SK-N-SH (cell line): Measurements from ENCODE around the gene CAPN3. TPM values are rescaled to one million over a fixed set of nuclear protein-coding genes. Genes with fewer than 3 reads are reported as not detected.

ENCODE experiments used
- CTCF ChIA-PET: fragments of 300-600, 350-600 bp; formaldehyde crosslinking; extraction: SDS; loops from one replicate; lab custom pipeline; 2021; lab: Yijun Ruan, JAX
- POLR2A ChIA-PET: fragments of 350-600 bp; sonication (Branson Sonifier 250); formaldehyde crosslinking; extraction: SDS; loops from one replicate; lab custom pipeline; 2020; ENCODE audit warnings: antibody characterized with exemption, inconsistent platforms; lab: Yijun Ruan, JAX
- DNase-seq: peaks from one replicate; pipeline ENCODE4 v3.0.0; 2012
- H2AFZ ChIP-seq: fragments of 200-600 bp; sonication (generic); 2 replicates; pipeline ENCODE4 v1.8.1; 2016; ENCODE audit warnings: antibody characterized with exemption, mild to moderate bottlenecking, low read depth
- H3F3A ChIP-seq: fragments of 200-600 bp; sonication (generic); replicated peaks from 2 replicates; pipeline ENCODE3; 2016; ENCODE audit warnings: antibody characterized with exemption, mild to moderate bottlenecking; ENCODE audit not compliant: insufficient read depth
- H3K27ac ChIP-seq, 2 experiments: fragments of 200-500 bp in 1 of 2; fragments of 200-600 bp in 1 of 2; sonication (Bioruptor generic) in 1 of 2; sonication (generic), shearing (Covaris generic) in 1 of 2; 2 replicates each; pipeline versions ENCODE4 v1.5.1 to v1.6.1; 2014 to 2016; ENCODE audit warnings: low read depth in 2 of 2, inconsistent platforms in 1 of 2, low read length in 1 of 2, mild to moderate bottlenecking in 1 of 2, mixed read lengths in 1 of 2
- H3K27me3 ChIP-seq: fragments of 200-600 bp; sonication (generic), shearing (Covaris generic); 2 replicates; pipeline ENCODE4 v1.6.1; 2016; ENCODE audit warnings: mixed run types; ENCODE audit not compliant: insufficient read depth
- H3K36me3 ChIP-seq, 2 experiments: fragments of 200-500 bp in 1 of 2; fragments of 200-600 bp in 1 of 2; sonication (Bioruptor generic) in 1 of 2; sonication (generic) in 1 of 2; replicated peaks in 1 of 2; 2 replicates each; pipeline versions ENCODE3 to v1.5.1; 2014 to 2016; ENCODE audit warnings: low read length in 1 of 2, mild to moderate bottlenecking in 1 of 2; ENCODE audit not compliant: insufficient read depth in 2 of 2, control insufficient read depth in 1 of 2
- H3K4me1 ChIP-seq, 2 experiments: fragments of 200-500 bp in 1 of 2; fragments of 200-600 bp in 1 of 2; sonication (Bioruptor generic) in 1 of 2; sonication (generic), shearing (Covaris generic) in 1 of 2; 2 replicates each; pipeline versions ENCODE4 v1.5.1 to v1.6.1; 2014 to 2016; ENCODE audit warnings: low read depth in 1 of 2, low read length in 1 of 2, mixed run types in 1 of 2; ENCODE audit not compliant: insufficient read depth in 2 of 2, control insufficient read depth in 1 of 2
- H3K4me2 ChIP-seq: fragments of 200-600 bp; sonication (generic), shearing (Covaris generic); 2 replicates; pipeline ENCODE4 v1.6.1; 2017; ENCODE audit warnings: mixed run types
- H3K4me3 ChIP-seq, 2 experiments: fragments of 200-500 bp in 1 of 2; fragments of 200-600 bp in 1 of 2; sonication (Bioruptor generic) in 1 of 2; sonication (generic), shearing (Covaris generic) in 1 of 2; 2 replicates each; pipeline versions ENCODE4 v1.5.1 to v1.8.1; 2014 to 2016; ENCODE audit warnings: low read depth in 2 of 2, inconsistent platforms in 1 of 2, low read length in 1 of 2, mild to moderate bottlenecking in 1 of 2, mixed read lengths in 1 of 2, moderate library complexity in 1 of 2
- H3K79me2 ChIP-seq: fragments of 200-600 bp; sonication (generic); 2 replicates; pipeline ENCODE4 v1.8.1; 2017; ENCODE audit warnings: mild to moderate bottlenecking; ENCODE audit not compliant: insufficient read depth
- H3K9ac ChIP-seq: fragments of 200-600 bp; sonication (generic); 2 replicates; pipeline ENCODE4 v1.6.1; 2017; ENCODE audit warnings: mixed run types
- H3K9me2 ChIP-seq: fragments of 200-600 bp; sonication (generic); 2 replicates; pipeline ENCODE4 v1.6.1; 2017; ENCODE audit warnings: mixed run types
- H3K9me3 ChIP-seq: fragments of 200-600 bp; sonication (generic); 2 replicates; pipeline ENCODE4 v1.6.1; 2017; ENCODE audit warnings: mixed run types, mild to moderate bottlenecking, moderate library complexity
- H4K20me1 ChIP-seq: fragments of 200-600 bp; sonication (generic); 2 replicates; pipeline ENCODE4 v1.6.1; 2017; ENCODE audit warnings: mild to moderate bottlenecking, mixed run types; ENCODE audit not compliant: insufficient read depth
- CTCF ChIP-seq: fragments of 200-600 bp; sonication (generic); IDR thresholded peaks from 2 replicates; pipeline ENCODE4 v1.6.1; 2017; ENCODE audit warnings: antibody characterized with exemption, mild to moderate bottlenecking, moderate library complexity
- ELF1 ChIP-seq: IDR thresholded peaks from 2 replicates; pipeline ENCODE4 v1.4.0; 2012
- EP300 ChIP-seq, 2 experiments: IDR thresholded peaks; 2 replicates each; pipeline versions ENCODE4 v1.4.0 to v1.6.1; 2012; ENCODE audit warnings: borderline replicate concordance in 1 of 2, low read depth in 1 of 2, low read length in 1 of 2
- FOSL2 ChIP-seq: IDR thresholded peaks from 2 replicates; pipeline ENCODE4 v1.4.0; 2012; ENCODE audit warnings: low read depth, mild to moderate bottlenecking, moderate library complexity, borderline replicate concordance
- GABPA ChIP-seq: IDR thresholded peaks from 2 replicates; pipeline ENCODE4 v1.4.0; 2012; ENCODE audit warnings: low read depth, mild to moderate bottlenecking
- GATA2 ChIP-seq: sonication (generic); formaldehyde crosslinking; IDR thresholded peaks from 2 replicates; pipeline ENCODE4 v1.5.0; 2020; ENCODE audit warnings: mild to moderate bottlenecking, missing genetic modification reagents
- JUND ChIP-seq: IDR thresholded peaks from 2 replicates; pipeline ENCODE4 v1.4.0; 2012
- MAX ChIP-seq: IDR thresholded peaks from 2 replicates; pipeline ENCODE4 v1.4.0; 2012; ENCODE audit warnings: low read depth
- MEF2A ChIP-seq: IDR thresholded peaks from 2 replicates; pipeline ENCODE4 v1.4.0; 2012; ENCODE audit warnings: low read depth, borderline replicate concordance
- NFIC ChIP-seq: IDR thresholded peaks from 2 replicates; pipeline ENCODE4 v1.4.0; 2012; ENCODE audit warnings: borderline replicate concordance
- NRF1 ChIP-seq: IDR thresholded peaks from 2 replicates; pipeline ENCODE4 v1.6.1; 2012; ENCODE audit warnings: low read depth, mild to moderate bottlenecking, low read length
- RCOR1 ChIP-seq: fragments of 150-350 bp; IDR thresholded peaks from 2 replicates; pipeline ENCODE4 v1.6.1; 2017; ENCODE audit warnings: antibody characterized with exemption, low read length
- RFX5 ChIP-seq: IDR thresholded peaks from 2 replicates; pipeline ENCODE4 v1.6.1; 2012; ENCODE audit warnings: mild to moderate bottlenecking, improper control_type of control experiment, low read length
- RXRA ChIP-seq: IDR thresholded peaks from 2 replicates; pipeline ENCODE4 v1.4.0; 2012; ENCODE audit warnings: low read depth, mild to moderate bottlenecking, borderline replicate concordance
- SIN3A ChIP-seq: IDR thresholded peaks from 2 replicates; pipeline ENCODE4 v1.6.1; 2012; ENCODE audit warnings: low read depth, mild to moderate bottlenecking, low read length, moderate library complexity, borderline replicate concordance
- SMC3 ChIP-seq: IDR thresholded peaks from 2 replicates; pipeline ENCODE4 v1.6.1; 2012; ENCODE audit warnings: low read depth, low read length, improper control_type of control experiment
- TAF1 ChIP-seq: IDR thresholded peaks from 2 replicates; pipeline ENCODE4 v1.6.1; 2012; ENCODE audit warnings: low read depth, mild to moderate bottlenecking, low read length, moderate library complexity, borderline replicate concordance
- TCF12 ChIP-seq: IDR thresholded peaks from 2 replicates; pipeline ENCODE4 v1.4.0; 2012
- TEAD4 ChIP-seq: IDR thresholded peaks from 2 replicates; pipeline ENCODE4 v1.4.0; 2012; ENCODE audit warnings: mild to moderate bottlenecking, borderline replicate concordance; ENCODE audit not compliant: insufficient read depth
- USF1 ChIP-seq: IDR thresholded peaks from 2 replicates; pipeline ENCODE4 v1.4.0; 2012; ENCODE audit warnings: low read depth, borderline replicate concordance
- USF2 ChIP-seq: fragments of 150-350 bp; IDR thresholded peaks from 2 replicates; pipeline ENCODE4 v1.6.1; 2017; ENCODE audit warnings: antibody characterized with exemption, low read length, low read depth, borderline replicate concordance
- YY1 ChIP-seq: IDR thresholded peaks from 2 replicates; pipeline ENCODE4 v1.4.0; 2012; ENCODE audit warnings: low read depth, mild to moderate bottlenecking
- WGBS: methylation state at CpG from one replicate; pipeline ENCODE4 v1.1.6; 2017; ENCODE audit warnings: low lambda C conversion rate; 5-methylcytosine and 5-hydroxymethylcytosine counted together
- polyA plus RNA-seq, 3 experiments: library from polyadenylated mRNA; depleted of rRNA; stranded (reverse); fragments of >200 nt; gene quantifications; 2 replicates each; pipeline ENCODE4 v1.2.3, GENCODE V29; 2012

Gene CAPN3
- polyA plus RNA-seq, 1 of the 3 experiments (the other 2 are of a cell fraction), result 1.8 TPM

- Histone ChIP-seq H3K79me2 (no peaks in the 10 kb centered on the region), H3K9ac (no peak overlapping the region), H3K4me2 (no peak overlapping the region), H3K9me3 (no peaks in the 10 kb centered on the region), H2AFZ (no peak overlapping the region), H3K27ac (no peak overlapping the region), H3K4me1 (no peaks in the 10 kb centered on the region; a peak in 1 of 4 replicates), H4K20me1 (no peaks in the 10 kb centered on the region), H3F3A (no peaks in the 10 kb centered on the region), H3K4me3 (no peak overlapping the region), H3K9me2 (no peaks in the 10 kb centered on the region), H3K27me3 (no peaks in the 10 kb centered on the region), H3K36me3 (no peaks in the 10 kb centered on the region)
- CTCF ChIA-PET, result no interaction called here
- DNase-seq, result no peak
- POLR2A ChIA-PET, result no interaction called here
- WGBS, result 87% methylated on average over 5 of the region's 5 CpGs
- TF ChIP-seq SIN3A (no peak), MEF2A (no peak)
These were observed 2.5 kb upstream of the CAPN3 start for GRCh38 chr15:42356851-42357250.

GRCh38 chr15:42358141-42358540, 1.2 kb upstream of the CAPN3 start:
- Histone ChIP-seq H3K79me2 (no peaks in the 10 kb centered on the region), H3K9ac (no peak overlapping the region), H3K4me1 (no peaks in the 10 kb centered on the region; a peak in 1 of 4 replicates), H3F3A (no peaks in the 10 kb centered on the region), H3K27me3 (no peaks in the 10 kb centered on the region), H3K9me2 (no peaks in the 10 kb centered on the region), H3K27ac (no peak overlapping the region), H3K4me2 (no peak overlapping the region), H2AFZ (no peak overlapping the region), H4K20me1 (no peaks in the 10 kb centered on the region), H3K36me3 (no peaks in the 10 kb centered on the region), H3K4me3 (no peak overlapping the region), H3K9me3 (no peaks in the 10 kb centered on the region)
- DNase-seq, result no peak
- TF ChIP-seq USF1 (no peak), JUND (no peak), NFIC (no peak), GABPA (no peak), MAX (no peak), FOSL2 (no peak), NRF1 (no peak), USF2 (no peak), RCOR1 (no peak), GATA2 (CRISPR knock-in tag) (no peak)
- ChIA-PET CTCF (no interaction called here), POLR2A (no interaction called here)
- WGBS, result 95% methylated on average over 2 of the region's 2 CpGs

GRCh38 chr15:42359985-42360384, 684 bp downstream of the CAPN3 start:
- no peak for TF ChIP-seq ELF1
- TF ChIP-seq RXRA, result no peak
- TF ChIP-seq RFX5, result no peak
- TF ChIP-seq TCF12, result no peak
- TF ChIP-seq NFIC, result no peak
- no peak for TF ChIP-seq EP300 (IDR thresholded peaks at IDR 0.05; ENCODE audit: borderline replicate concordance in 1 of 2, low read depth in 1 of 2, low read length in 1 of 2)
- TF ChIP-seq TEAD4, result no peak
- TF ChIP-seq CTCF, result no peak
- no peak for TF ChIP-seq GABPA
- no peak for TF ChIP-seq YY1
- TF ChIP-seq NRF1, result no peak
- no peak for TF ChIP-seq TAF1
- TF ChIP-seq SMC3, result no peak
- H3K36me3 ChIP-seq, result no peaks in the 10 kb centered on the region
- H3K79me2 ChIP-seq, result no peaks in the 10 kb centered on the region
- no peaks in the 10 kb centered on the region for H3F3A ChIP-seq
- ChIA-PET CTCF (interaction anchor here (1.5 kb wide), 1 partner anchor 16 kb away, joined by 4 read pairs; no protein-coding TSS in a partner anchor), POLR2A (no interaction called here)
- no peak for DNase-seq
- H4K20me1 ChIP-seq, result no peaks in the 10 kb centered on the region
- H3K4me3 ChIP-seq, result no peak overlapping the region
- no peak overlapping the region for H3K9ac ChIP-seq
- WGBS, result 91% methylated on average over 7 of the region's 7 CpGs
- no peaks in the 10 kb centered on the region for H3K4me1 ChIP-seq
- H3K9me3 ChIP-seq, result no peaks in the 10 kb centered on the region
- H3K4me2 ChIP-seq, result no peak overlapping the region
- no peak overlapping the region for H3K27ac ChIP-seq
- no peak overlapping the region for H2AFZ ChIP-seq
- H3K27me3 ChIP-seq, result no peaks in the 10 kb centered on the region
- H3K9me2 ChIP-seq, result no peaks in the 10 kb centered on the region
